Tongue (tissue), 2 donors: Measurements from ENCODE around the gene UBD. TPM values are rescaled to one million over a fixed set of nuclear protein-coding genes. Genes with fewer than 3 reads are reported as not detected.
A peak's percentile ranks its signal among the peaks of the same experiment; 100 is the strongest.

Experiments used
- DNase-seq: peaks from one replicate; pipeline ENCODE4 v3.0.0-alpha.2; 2015
- total RNA-seq: library from RNA; depleted of rRNA; stranded (reverse); fragments of >200 nt; gene quantifications from one replicate; pipeline ENCODE4 v1.2.3, GENCODE V29; 2014

UBD gene
- not detected for total RNA-seq

GRCh38 chr6:29559524-29560287 is at the start of gene UBD:
Gene UBD (minus strand): TSS chr6:29559732. CDS start chr6:29559701, 31 bp downstream.
- DNase-seq, result peak; percentile 5

- DNase-seq, result no peak
These were observed 48.6 kb upstream of the UBD start for GRCh38 chr6:29608131-29608530.

- DNase-seq, result peak; percentile 54
These were observed 44.4 kb upstream of the UBD start for GRCh38 chr6:29603930-29604329.

- DNase-seq, result no peak
These were observed 43.9 kb upstream of the UBD start for GRCh38 chr6:29603456-29603855.

- DNase-seq, result peak; percentile 16
These were observed 43.2 kb upstream of the UBD start for GRCh38 chr6:29602564-29603361.

GRCh38 chr6:29598172-29598747 is 38.7 kb upstream of the UBD start:
- DNase-seq, result no peak

GRCh38 chr6:29597184-29597583 is 37.7 kb upstream of the UBD start:
- DNase-seq, result no peak

- DNase-seq, result no peak
These were observed 36.9 kb upstream of the UBD start for GRCh38 chr6:29596381-29596900.

GRCh38 chr6:29593199-29593855 is 33.8 kb upstream of the UBD start:
- peak; percentile 20 for DNase-seq

- no peak for DNase-seq
These were observed 32.1 kb upstream of the UBD start for GRCh38 chr6:29591677-29592076.

GRCh38 chr6:29590218-29590808 is 30.8 kb upstream of the UBD start:
- no peak for DNase-seq

- peak; percentile 75 for DNase-seq
These were observed 30.0 kb upstream of the UBD start for GRCh38 chr6:29589423-29590048.

- no peak for DNase-seq
These were observed 25.3 kb upstream of the UBD start, which contains the start of gene OR2H2 for GRCh38 chr6:29584821-29585220. Gene OR2H2 (plus strand): TSS chr6:29585121. CDS start chr6:29587945, 2,824 bp downstream.

- DNase-seq, result no peak
These were observed 18.0 kb upstream of the UBD start for GRCh38 chr6:29577544-29577943.

GRCh38 chr6:29576056-29576455 is 16.5 kb upstream of the UBD start:
- no peak for DNase-seq

GRCh38 chr6:29567991-29568390 is 8.5 kb upstream of the UBD start:
- DNase-seq, result no peak

- DNase-seq, result no peak
These were observed 8.0 kb upstream of the UBD start for GRCh38 chr6:29567541-29567940.

GRCh38 chr6:29566856-29567255 is 7.3 kb upstream of the UBD start:
- DNase-seq, result no peak

- DNase-seq, result no peak
These were observed 5.3 kb upstream of the UBD start for GRCh38 chr6:29564875-29565274.

GRCh38 chr6:29563435-29563965 is 4.0 kb upstream of the UBD start:
- no peak for DNase-seq

GRCh38 chr6:29561606-29562181 is 2.2 kb upstream of the UBD start:
- DNase-seq, result no peak
